Parathyroid adenoma (tissue), 2 donors: ENCODE results near the gene MYD88.

Source experiments
- H2AFZ ChIP-seq: fragments of 300-600 bp; sonication (generic); one replicate; pipeline ENCODE4 v1.7.0; 2017; ENCODE audit warnings: antibody characterized with exemption, mild to moderate bottlenecking
- H3K27ac ChIP-seq: fragments of 300-600 bp; sonication (generic); one replicate; pipeline ENCODE4 v1.7.0; 2017
- H3K27me3 ChIP-seq: fragments of 300-600 bp; sonication (generic); one replicate; pipeline ENCODE4 v1.7.0; 2017; ENCODE audit warnings: low read length; ENCODE audit not compliant: control insufficient read depth, insufficient read depth
- H3K36me3 ChIP-seq: fragments of 300-600 bp; sonication (generic); one replicate; pipeline ENCODE4 v1.7.0; 2017; ENCODE audit warnings: low read length; ENCODE audit not compliant: control insufficient read depth, insufficient read depth
- H3K4me1 ChIP-seq: fragments of 300-600 bp; sonication (generic); one replicate; pipeline ENCODE4 v1.7.0; 2017; ENCODE audit warnings: control low read depth
- H3K4me2 ChIP-seq: fragments of 300-600 bp; sonication (generic); one replicate; pipeline ENCODE4 v1.7.0; 2017; ENCODE audit warnings: low read length
- H3K4me3 ChIP-seq: fragments of 300-600 bp; sonication (generic); one replicate; pipeline ENCODE4 v1.7.0; 2017; ENCODE audit warnings: low read depth, low read length
- H3K79me2 ChIP-seq: fragments of 300-600 bp; sonication (generic); one replicate; pipeline ENCODE4 v1.7.0; 2017; ENCODE audit warnings: control low read depth
- H3K9ac ChIP-seq: fragments of 300-600 bp; sonication (generic); one replicate; pipeline ENCODE4 v1.7.0; 2017; ENCODE audit warnings: mild to moderate bottlenecking
- H3K9me3 ChIP-seq: fragments of 300-600 bp; sonication (generic); one replicate; pipeline ENCODE4 v1.7.0; 2017; ENCODE audit warnings: low read length; ENCODE audit not compliant: control insufficient read depth
- TF ChIP-seq, protein P1 (sequence below): fragments of 300-600 bp; sonication (generic); IDR thresholded peaks from one replicate; pipeline ENCODE4 v1.7.0; 2017; ENCODE audit warnings: antibody characterized with exemption, mild to moderate bottlenecking
- donor health status: primary hyperparathyroidism.

MYD88 gene

DNA sequence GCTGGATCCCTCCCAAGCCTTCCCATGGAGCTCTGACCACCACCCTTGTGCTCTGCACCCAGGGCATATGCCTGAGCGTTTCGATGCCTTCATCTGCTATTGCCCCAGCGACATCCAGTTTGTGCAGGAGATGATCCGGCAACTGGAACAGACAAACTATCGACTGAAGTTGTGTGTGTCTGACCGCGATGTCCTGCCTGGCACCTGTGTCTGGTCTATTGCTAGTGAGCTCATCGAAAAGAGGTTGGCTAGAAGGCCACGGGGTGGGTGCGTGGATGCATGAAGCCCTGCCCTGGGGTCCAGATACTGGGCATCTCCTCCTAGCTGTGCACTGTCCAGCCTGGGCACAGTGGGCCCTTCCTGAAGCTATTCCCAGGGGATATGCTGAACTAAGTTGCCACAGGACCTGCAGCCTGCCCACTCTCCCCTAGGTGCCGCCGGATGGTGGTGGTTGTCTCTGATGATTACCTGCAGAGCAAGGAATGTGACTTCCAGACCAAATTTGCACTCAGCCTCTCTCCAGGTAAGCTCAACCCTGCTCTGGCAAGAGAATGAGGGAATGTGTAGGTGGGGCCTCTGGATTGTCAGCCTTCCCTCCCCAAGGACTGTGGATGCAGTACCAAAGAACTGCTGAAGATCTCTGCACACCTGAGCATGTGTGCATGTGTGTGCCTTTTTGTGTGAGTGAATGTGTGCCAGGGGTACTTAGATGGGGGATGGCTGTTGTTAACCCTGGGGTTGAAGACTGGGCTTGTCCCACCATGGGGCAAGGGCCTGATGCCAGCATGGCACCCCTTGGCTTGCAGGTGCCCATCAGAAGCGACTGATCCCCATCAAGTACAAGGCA, 2.1 kb downstream of the MYD88 start:
- no peaks in the 10 kb centered on the region for H3K36me3 ChIP-seq
- H3K4me2 ChIP-seq: no peak overlapping the region
- no peak overlapping the region for H3K4me3 ChIP-seq
- H3K9me3 ChIP-seq: no peaks in the 10 kb centered on the region
- H2AFZ ChIP-seq: no peak overlapping the region
- no peak overlapping the region for H3K9ac ChIP-seq
- H3K4me1 ChIP-seq: peaks cover 10% of the 10 kb centered on the region
- H3K27me3 ChIP-seq: no peaks in the 10 kb centered on the region
- peaks cover 9% of the 10 kb centered on the region for H3K79me2 ChIP-seq
- TF ChIP-seq, protein P1, sequence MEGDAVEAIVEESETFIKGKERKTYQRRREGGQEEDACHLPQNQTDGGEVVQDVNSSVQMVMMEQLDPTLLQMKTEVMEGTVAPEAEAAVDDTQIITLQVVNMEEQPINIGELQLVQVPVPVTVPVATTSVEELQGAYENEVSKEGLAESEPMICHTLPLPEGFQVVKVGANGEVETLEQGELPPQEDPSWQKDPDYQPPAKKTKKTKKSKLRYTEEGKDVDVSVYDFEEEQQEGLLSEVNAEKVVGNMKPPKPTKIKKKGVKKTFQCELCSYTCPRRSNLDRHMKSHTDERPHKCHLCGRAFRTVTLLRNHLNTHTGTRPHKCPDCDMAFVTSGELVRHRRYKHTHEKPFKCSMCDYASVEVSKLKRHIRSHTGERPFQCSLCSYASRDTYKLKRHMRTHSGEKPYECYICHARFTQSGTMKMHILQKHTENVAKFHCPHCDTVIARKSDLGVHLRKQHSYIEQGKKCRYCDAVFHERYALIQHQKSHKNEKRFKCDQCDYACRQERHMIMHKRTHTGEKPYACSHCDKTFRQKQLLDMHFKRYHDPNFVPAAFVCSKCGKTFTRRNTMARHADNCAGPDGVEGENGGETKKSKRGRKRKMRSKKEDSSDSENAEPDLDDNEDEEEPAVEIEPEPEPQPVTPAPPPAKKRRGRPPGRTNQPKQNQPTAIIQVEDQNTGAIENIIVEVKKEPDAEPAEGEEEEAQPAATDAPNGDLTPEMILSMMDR: no peak
- no peak overlapping the region for H3K27ac ChIP-seq

- no peak overlapping the region for H3K4me3 ChIP-seq
- H3K9me3 ChIP-seq: no peaks in the 10 kb centered on the region
- H3K27ac ChIP-seq: no peak overlapping the region
- TF ChIP-seq, protein P1: no peak
- H3K4me1 ChIP-seq: peaks cover 6% of the 10 kb centered on the region
- no peak overlapping the region for H2AFZ ChIP-seq
- H3K27me3 ChIP-seq: no peaks in the 10 kb centered on the region
- no peaks in the 10 kb centered on the region for H3K36me3 ChIP-seq
- no peak overlapping the region for H3K4me2 ChIP-seq
- no peak overlapping the region for H3K9ac ChIP-seq
- H3K79me2 ChIP-seq: peaks cover 3% of the 10 kb centered on the region
These were observed 2.9 kb downstream of the MYD88 start for GRCh38 chr3:38141173-38141951.

GRCh38 chr3:38141952-38142273, 3.5 kb downstream of the MYD88 start:
- H3K4me3 ChIP-seq: no peak overlapping the region
- H3K4me1 ChIP-seq: peaks cover 6% of the 10 kb centered on the region
- no peak overlapping the region for H3K27ac ChIP-seq
- no peaks in the 10 kb centered on the region for H3K27me3 ChIP-seq
- no peak overlapping the region for H3K9ac ChIP-seq
- H2AFZ ChIP-seq: no peak overlapping the region
- no peaks in the 10 kb centered on the region for H3K36me3 ChIP-seq
- H3K4me2 ChIP-seq: no peak overlapping the region
- TF ChIP-seq, protein P1: no peak
- no peaks in the 10 kb centered on the region for H3K9me3 ChIP-seq
- H3K79me2 ChIP-seq: no peaks in the 10 kb centered on the region

DNA sequence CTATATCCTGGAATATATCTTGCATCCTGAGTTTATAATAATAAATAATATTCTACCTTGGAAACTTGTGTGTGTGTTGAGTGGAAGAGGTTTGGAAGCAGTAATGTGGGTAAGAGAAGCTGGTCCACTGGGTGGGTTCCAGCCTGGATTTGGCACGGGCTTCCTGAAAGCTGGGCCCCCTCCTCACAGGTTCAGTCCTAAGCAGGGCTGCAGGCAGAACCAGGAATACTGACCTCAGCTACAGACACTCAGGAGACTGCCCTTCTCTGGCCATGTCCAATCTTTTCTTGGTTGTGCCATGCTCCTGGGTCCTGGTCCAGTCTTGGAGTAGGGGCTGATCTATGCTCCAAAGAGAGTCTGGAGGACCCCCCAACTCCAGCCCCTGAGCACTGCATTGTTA, 4.5 kb downstream of the MYD88 start:
- no peak overlapping the region for H3K9ac ChIP-seq
- H3K79me2 ChIP-seq: no peaks in the 10 kb centered on the region
- H3K27me3 ChIP-seq: no peaks in the 10 kb centered on the region
- no peak overlapping the region for H3K4me3 ChIP-seq
- H3K36me3 ChIP-seq: no peaks in the 10 kb centered on the region
- TF ChIP-seq, protein P1: no peak
- no peaks in the 10 kb centered on the region for H3K9me3 ChIP-seq
- H2AFZ ChIP-seq: no peak overlapping the region
- no peak overlapping the region for H3K4me2 ChIP-seq
- H3K27ac ChIP-seq: no peak overlapping the region
- H3K4me1 ChIP-seq: peaks cover 3% of the 10 kb centered on the region
